ENCODE measurements around the gene TLK2. TPM values are rescaled to one million over a fixed set of nuclear protein-coding genes. Genes with fewer than 3 reads are reported as not detected.
"Not testable (repeated sequence)": the region's sequence is repeated elsewhere in the genome, so short reads cannot be mapped to it uniquely, and the experiment has no call there.

TLK2 gene
- polyA plus RNA-seq (2013, experiment 1 of 2; ENCODE audit: insufficient read length): 42.9 TPM
- 40.7 TPM for polyA plus RNA-seq (2013, experiment 2 of 2; ENCODE audit: insufficient read length)

DNA sequence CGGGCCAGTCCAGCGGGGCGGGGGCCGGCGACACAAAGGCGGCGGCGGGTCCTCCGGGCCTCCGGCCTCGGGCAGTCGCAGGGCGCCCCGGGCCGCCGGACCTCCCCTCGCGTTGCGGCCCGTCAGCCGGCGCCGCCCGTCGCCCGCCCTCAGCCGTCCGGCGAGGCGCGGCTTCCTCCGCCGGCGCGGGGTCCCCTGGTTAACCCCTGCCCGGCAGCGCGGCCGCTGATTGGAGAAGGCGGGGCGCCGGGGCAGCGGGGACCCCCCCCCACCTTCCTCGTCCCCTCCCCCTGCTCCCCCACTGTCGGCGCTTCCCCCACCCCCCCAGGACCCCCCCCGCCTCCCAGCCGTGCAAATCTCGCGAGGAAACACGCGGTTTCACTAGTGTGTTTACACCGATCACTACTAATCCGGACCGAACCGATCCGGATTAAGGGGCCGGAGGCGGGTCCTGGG lies at the start of gene TLK2:
TSS of gene TLK2 (plus strand) at position 402 of the 456 bp plus-strand sequence. CDS start 2,301 bp downstream, outside the sequence.
- DNase-seq: peak; percentile 82

DNA sequence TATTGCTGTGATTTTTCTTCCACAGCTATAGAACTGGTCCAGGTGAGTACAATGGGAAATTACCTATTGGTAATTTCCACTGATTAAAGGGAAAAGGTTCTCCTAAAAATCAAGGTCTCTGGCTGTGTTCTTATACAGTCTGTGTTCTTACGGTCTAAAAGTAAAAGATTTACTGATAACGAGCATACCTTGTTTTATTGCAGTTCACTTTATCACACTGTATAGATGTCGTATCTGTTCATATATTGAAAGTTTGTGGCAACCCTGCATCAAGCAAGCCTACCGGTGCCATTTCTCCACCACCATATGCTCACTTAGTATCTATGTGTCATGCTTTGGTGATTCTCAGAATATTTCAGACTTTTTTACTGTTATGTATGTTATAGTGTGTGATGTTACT lies 43.4 kb upstream of the TLK2 start:
- not testable (repeated sequence) for DNase-seq

GRCh38 chr17:62441181-62441580 lies 37.4 kb upstream of the TLK2 start:
- not testable (repeated sequence) for DNase-seq

GRCh38 chr17:62444063-62444462 lies 34.6 kb upstream of the TLK2 start:
- no peak for DNase-seq

DNA sequence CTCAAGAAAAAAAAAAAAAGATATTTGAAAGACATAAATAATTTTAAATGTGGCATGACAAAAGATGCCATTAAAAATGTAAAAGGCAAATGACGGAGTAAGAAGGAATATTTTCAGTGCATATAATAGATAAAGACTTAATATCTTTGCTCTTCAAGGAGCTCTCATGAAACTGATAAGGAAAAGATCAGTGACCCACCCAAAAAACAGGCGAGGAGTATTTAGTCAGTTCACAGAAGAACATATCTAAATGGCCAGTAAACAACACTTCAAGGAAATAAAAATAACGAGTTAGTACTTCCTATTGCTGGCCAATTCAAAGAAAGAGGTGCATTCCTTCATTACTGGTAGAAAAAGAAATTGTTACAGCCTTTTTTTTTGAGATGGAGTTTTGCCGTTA lies 32.8 kb upstream of the TLK2 start:
- DNase-seq: not testable (repeated sequence)

DNA sequence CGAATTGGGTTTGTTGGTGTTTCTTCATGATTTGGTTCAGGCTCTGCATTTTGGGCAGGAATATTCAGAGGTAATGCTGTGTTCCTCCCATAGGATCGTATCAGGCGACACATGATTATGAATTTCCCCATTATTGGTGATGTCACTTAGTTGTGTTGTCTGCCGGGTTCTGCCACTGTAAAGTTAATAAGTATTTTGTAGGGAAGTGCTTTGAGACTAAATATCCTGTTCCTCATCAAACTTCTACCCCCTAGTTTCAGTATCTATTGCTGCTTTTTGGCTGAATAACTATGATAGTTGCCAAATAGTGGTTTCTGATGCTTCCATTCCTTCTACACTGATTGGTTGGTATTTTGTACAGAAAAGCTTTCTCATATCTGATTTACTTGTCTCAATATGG lies 26.4 kb upstream of the TLK2 start:
- DNase-seq: not testable (repeated sequence)

GRCh38 chr17:62453041-62453440 lies 25.6 kb upstream of the TLK2 start:
- DNase-seq: not testable (repeated sequence)

GRCh38 chr17:62453656-62454055 lies 25.0 kb upstream of the TLK2 start:
- DNase-seq: not testable (repeated sequence)

GRCh38 chr17:62454111-62454510 lies 24.5 kb upstream of the TLK2 start:
- not testable (repeated sequence) for DNase-seq

DNA sequence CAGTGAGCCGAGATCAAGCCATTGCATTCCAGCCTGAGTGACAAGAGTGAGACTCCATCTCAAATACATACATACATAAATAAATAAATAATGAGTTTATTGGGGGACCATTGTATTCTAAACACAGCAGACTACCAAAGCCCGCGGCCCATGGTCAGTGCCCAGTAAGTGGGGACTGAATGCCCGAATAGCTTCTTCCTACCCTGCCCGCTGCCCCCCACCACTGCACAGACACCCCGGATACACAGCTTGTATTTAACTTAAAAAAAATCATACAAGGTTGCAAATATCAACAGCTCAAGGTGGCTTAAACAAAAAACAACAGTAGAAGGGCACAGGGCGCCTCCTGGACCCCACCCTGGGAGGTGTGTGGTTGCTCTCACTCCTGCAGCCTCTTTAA lies 22.6 kb upstream of the TLK2 start:
- no peak for DNase-seq

DNA sequence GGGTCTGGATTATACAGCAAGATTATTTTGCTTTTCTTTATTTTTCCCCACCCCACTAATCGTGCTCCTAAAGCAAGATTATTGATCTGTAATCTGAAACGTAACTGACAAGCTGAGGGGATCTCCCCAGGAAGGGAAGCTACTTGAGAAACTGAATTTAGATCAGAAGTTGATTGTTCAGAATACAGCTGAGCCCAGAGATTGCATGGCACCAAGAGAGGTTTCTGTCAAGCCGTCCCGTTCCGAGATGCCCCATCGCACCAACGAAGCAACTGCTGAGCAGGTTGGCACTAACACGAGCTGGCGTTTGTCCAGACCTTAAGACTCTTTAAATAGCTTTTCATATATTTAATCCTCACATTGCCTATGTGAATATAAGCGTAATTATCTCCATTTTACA lies 20.1 kb upstream of the TLK2 start:
- DNase-seq: not testable (repeated sequence)

DNA sequence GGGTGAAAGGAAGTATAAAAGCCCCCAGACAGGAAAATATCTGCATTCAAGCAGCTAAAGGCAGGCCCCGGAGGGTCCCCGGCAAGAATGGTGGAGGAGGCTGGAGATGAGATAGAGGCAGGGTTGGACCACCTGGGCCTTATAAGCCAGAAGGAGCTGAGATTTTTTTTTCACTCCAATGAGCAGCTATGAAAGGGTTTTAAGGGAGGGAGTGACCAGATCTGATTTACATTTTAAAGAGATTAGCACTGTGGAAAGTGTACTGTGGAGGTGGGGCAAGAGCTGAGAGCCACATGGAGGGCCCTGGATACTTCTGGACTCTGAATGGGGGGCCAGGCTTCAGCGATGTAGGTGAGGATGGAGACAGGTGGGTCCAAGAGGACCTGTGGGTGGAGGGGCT lies 14.2 kb upstream of the TLK2 start:
- not testable (repeated sequence) for DNase-seq

- not testable (repeated sequence) for DNase-seq
Measured at GRCh38 chr17:62465271-62465670, 13.4 kb upstream of the TLK2 start.

DNA sequence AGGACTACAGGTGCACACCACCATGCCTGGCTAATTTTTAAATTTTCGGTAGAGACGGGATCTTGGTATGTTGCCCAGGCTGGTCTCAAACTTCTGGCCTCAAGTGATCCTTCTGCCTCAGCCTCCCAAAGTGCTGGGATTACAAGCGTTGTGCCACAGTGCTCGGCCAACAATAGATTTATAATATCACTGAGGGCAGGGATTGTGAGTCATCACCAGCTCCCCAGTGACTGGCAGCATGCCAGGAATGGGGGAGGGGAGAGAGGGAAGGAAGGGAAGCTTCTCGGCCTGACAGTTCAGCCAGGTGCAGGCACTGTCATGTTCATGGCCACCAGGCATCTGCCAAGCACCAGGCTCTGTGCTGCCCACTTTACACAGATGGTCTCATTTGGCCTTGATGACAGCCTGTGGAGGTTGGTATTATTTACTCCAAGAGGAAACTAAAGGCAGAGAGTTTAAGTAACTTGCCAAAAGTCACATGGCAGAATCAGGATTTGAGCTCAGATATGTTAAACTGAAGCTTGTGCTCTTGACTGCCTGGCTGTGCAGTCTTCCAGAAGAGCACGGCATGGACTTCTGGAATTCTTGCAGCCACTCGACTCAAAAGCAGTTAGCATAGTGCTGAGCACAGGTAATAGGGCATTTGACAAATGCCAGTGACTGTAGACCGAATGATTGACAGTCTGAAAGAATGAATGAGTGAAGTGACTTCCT lies 7.8 kb upstream of the TLK2 start:
- DNase-seq: peak; percentile 66

DNA sequence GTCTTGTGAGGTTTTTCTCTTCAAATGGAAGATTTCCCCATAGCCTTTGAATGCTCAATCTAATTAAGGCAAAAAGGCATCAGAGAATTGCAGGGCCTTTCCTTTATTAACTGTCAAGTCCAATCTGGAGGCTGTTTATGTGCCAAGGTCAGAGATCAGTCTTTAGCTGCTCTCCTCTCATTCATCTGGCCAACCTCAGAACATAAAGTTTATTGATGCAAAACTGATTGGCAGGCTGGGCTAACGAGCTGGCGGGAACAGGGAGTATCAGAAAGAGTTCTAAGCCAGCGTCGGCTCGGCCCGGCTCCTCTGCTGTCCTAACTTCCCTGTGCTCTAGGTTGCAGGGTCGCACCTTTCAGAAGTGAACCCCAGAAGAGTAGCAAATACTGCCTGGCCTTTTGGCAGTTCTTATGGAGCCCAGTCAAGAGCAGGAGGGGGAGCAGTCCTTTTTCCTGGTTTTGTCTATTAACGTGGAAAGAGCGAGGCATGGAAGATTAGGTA lies 7.2 kb upstream of the TLK2 start:
- DNase-seq: not testable (repeated sequence)

- DNase-seq: not testable (repeated sequence)
Measured at GRCh38 chr17:62473030-62473982, 5.3 kb upstream of the TLK2 start.

DNA sequence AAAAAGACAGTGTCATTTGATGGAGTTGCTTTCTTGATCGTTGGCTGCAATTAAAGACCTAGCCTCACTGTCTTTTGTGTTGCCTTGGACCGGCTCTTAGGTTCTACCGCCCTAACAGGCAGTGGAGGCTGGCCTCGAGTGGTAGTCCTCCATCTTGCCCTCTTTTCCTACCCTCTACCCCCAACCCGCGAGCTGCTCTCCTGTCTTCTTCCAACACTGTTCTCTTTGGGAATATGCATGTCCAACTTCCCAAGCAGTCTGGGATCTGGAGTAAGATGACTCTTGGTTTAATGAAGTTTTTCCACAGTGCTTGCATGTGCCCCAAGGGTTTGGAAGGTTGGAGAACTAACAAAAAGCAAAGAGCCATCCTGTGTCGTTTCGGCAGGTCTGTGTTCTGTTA lies 1.5 kb upstream of the TLK2 start:
- DNase-seq: not testable (repeated sequence)

DNA sequence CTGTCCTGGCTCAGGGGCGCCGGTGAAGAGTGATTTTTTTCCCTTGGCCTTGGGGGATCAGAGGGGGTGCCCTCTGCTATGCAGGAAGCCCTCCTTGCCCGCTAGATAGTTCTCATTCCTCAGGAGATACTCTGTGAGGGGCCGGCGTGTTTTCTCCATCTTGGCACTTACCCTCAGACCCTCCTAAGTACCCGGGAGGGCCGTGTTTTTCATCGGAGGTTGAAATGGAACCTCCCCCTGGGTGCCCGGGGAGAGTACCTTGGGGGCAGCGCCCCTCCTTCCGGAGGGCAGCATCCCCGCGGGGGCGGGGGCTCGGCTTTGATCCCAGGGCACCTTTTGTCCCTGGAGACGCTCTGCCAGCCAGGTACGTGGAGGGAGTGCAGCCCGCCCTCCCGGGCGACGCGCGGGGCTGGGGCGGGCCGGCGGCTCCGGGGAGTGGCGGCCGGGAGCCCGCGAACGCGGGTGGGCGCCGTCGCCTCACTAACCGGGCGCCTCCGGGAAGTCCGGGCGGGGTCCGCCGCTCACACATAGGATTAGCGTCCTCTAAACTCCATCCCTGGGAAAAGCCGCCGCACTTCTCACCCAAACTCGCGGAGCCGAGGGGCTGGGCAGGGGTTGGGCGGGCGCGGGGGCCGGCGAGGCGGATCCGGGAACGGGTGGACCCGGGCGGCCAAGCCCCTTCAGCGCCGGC lies 762 bp upstream of the TLK2 start:
- peak; percentile 8 for DNase-seq

DNA sequence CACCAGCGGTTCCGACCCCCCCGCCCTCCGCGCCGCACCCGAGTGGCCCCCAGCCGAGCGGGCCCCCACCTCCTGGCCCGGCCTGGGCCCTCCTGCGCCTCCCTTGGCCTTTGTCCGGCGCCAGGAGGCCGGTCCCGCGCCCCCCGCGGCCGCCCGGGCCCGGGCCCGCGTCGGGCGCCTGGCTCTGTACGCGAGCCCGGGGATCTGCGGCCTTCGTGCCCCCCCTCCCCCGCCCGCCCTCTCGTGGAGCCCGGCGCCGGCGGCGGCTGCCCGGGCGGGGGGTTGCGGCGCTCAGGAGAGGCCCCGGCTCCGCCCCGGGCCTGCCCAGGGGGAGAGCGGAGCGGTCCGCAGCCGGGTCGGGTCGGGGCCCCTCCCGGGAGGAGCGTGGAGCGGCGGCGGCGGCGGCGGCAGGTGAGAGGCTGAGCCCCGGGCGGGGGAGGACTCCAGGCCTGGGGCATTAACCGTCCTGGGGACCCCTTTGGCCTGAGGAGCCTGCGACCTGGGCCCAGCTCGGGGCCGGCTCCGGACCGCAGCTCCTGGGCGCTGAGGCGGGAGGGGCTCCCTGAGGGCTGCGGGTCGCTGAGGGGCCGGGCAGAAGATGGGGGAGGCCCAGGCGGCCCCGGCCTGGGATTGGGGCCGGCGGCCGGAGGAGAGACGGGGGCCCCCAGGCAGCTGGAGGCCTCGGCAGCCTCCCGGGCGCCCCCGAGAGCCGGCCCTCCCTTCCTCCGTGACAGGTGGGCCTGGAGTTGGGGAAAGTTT lies 434 bp downstream of the TLK2 start:
- DNase-seq: peak; percentile 34

GRCh38 chr17:62479639-62480258 lies 1.1 kb downstream of the TLK2 start:
- DNase-seq: peak; percentile 20

DNA sequence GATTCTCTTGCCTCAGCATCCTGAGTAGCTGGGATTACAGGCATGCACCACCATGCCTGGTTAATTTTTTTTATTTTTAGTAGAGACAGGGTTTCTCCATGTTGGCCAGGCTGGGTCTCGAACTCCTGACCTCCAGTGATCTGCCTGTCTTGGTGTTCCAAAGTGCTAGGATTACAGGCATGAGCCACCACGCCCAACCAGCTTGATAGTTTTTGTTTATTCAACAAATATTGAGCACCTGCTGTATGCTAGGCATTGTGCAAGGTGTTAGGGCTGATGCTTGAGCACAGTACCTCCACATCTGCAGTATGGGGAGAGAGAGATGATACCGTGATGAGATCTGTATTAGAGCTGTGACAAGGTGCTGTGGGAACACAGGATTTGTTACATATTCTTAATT lies 3.9 kb downstream of the TLK2 start:
- DNase-seq: not testable (repeated sequence)

Data from fibroblast of skin of back (primary cell).